ENCODE data around the gene MFSD12. TPM values are rescaled to one million over a fixed set of nuclear protein-coding genes. Genes with fewer than 3 reads are reported as not detected.

MFSD12 gene
- total and polyA plus RNA-seq, 11 donors = 15.7 to 62.8 (median 23.4) TPM

GRCh38 chr19:3515891-3516422 is 41.4 kb downstream of the MFSD12 start:
- no peak overlapping the region for H3K27ac ChIP-seq
- peaks cover 0 to 51% (median 11%) of the 10 kb centered on the region in 12 donors for H3K4me1 ChIP-seq
- no peak overlapping the region for H3K4me3 ChIP-seq
- no peaks in the 10 kb centered on the region for H3K9me3 ChIP-seq
- intact Hi-C loops (cut with DNase I) = no loop called here
- H3K27me3 ChIP-seq = no peaks in the 10 kb centered on the region
- ATAC-seq (no peak), DNase-seq (no peak)
- TF ChIP-seq CTCF (IDR thresholded peaks at IDR 0.05) = no peak
- no peak for TF ChIP-seq POLR2A (IDR thresholded peaks at IDR 0.05)
- H3K36me3 ChIP-seq = peaks cover 0 to 27% (median 5%) of the 10 kb centered on the region in 9 donors
- 65 to 76% (median 73%) methylated on average over 15 of the region's 15 CpGs for WGBS, 4 donors

GRCh38 chr19:3514930-3515329 is 42.5 kb downstream of the MFSD12 start:
- intact Hi-C loops (cut with DNase I) = no loop called here
- H3K9me3 ChIP-seq = no peaks in the 10 kb centered on the region
- DNase-seq = no peak
- no peak for TF ChIP-seq POLR2A (IDR thresholded peaks at IDR 0.05)
- no peak for TF ChIP-seq CTCF (IDR thresholded peaks at IDR 0.05)
- no peak overlapping the region for H3K27ac ChIP-seq
- no peak overlapping the region for H3K4me3 ChIP-seq
- WGBS, 4 donors = 87 to 91% (median 89%) methylated on average over 10 to 12 of the region's 12 CpGs
- H3K36me3 ChIP-seq = peaks cover 0 to 25% (median 5%) of the 10 kb centered on the region in 9 donors
- H3K4me1 ChIP-seq = peaks cover 0 to 50% (median 11%) of the 10 kb centered on the region in 12 donors
- no peaks in the 10 kb centered on the region for H3K27me3 ChIP-seq
- no peak for ATAC-seq

- ATAC-seq (peak in 2 of 4 donors; percentile 13 to 46), DNase-seq (peak in 2 of 5 donors; percentile 49 to 70)
- intact Hi-C loops (cut with DNase I) = no loop called here
- Histone ChIP-seq H3K27ac (no peak overlapping the region), H3K27me3 (no peaks in the 10 kb centered on the region), H3K9me3 (no peaks in the 10 kb centered on the region), H3K4me3 (no peak overlapping the region), H3K4me1 (peaks cover 0 to 54% (median 14%) of the 10 kb centered on the region in 12 donors), H3K36me3 (peaks cover 0 to 24% (median 2%) of the 10 kb centered on the region in 9 donors)
- no peak for TF ChIP-seq CTCF (IDR thresholded peaks at IDR 0.05)
- no peak for TF ChIP-seq POLR2A (IDR thresholded peaks at IDR 0.05)
- 75 to 86% (median 81%) methylated on average over 15 to 23 of the region's 23 CpGs for WGBS, 4 donors
These were observed 43.9 kb downstream of the MFSD12 start for GRCh38 chr19:3513229-3514140.

- no peaks in the 10 kb centered on the region for H3K9me3 ChIP-seq
- H3K36me3 ChIP-seq = peaks cover 0 to 24% (median 2%) of the 10 kb centered on the region in 9 donors
- H3K4me1 ChIP-seq = peaks cover 0 to 60% (median 17%) of the 10 kb centered on the region in 12 donors
- DNase-seq (no peak), ATAC-seq (peak in 3 of 4 donors; percentile 9 to 40 (median 16))
- no peak overlapping the region for H3K4me3 ChIP-seq
- H3K27me3 ChIP-seq = no peaks in the 10 kb centered on the region
- intact Hi-C loops (cut with DNase I) = no loop called here
- TF ChIP-seq POLR2A (IDR thresholded peaks at IDR 0.05) (no peak), CTCF (IDR thresholded peaks at IDR 0.05) (no peak)
- H3K27ac ChIP-seq = no peak overlapping the region
- 79 to 85% (median 82%) methylated on average over 12 to 17 of the region's 17 CpGs for WGBS, 4 donors
These were observed 44.7 kb downstream of the MFSD12 start for GRCh38 chr19:3512562-3513228.

Data from heart left ventricle (tissue), 16 donors.